Endothelial cell of umbilical vein (primary cell): ENCODE data around the gene TCF7L2. TPM values are rescaled to one million over a fixed set of nuclear protein-coding genes. Genes with fewer than 3 reads are reported as not detected.

Experiments
- BruUV-seq: library from RNA; stranded (reverse); fragments of 400-500 nt; replicated peaks from 2 replicates; lab custom pipeline; 2021; lab: Mats Ljungman, UMichigan
- CTCF ChIA-PET: fragments of 300-600, 350-600 bp; sonication (Branson Sonifier 250); formaldehyde crosslinking; loops from one replicate; lab custom pipeline; 2021; ENCODE audit warnings: antibody characterized with exemption, inconsistent platforms; lab: Charles Lee
- POLR2A ChIA-PET: fragments of 300-600, 350-600 bp; sonication (Branson Sonifier 250); formaldehyde crosslinking; loops from one replicate; lab custom pipeline; 2021; ENCODE audit warnings: antibody characterized with exemption, inconsistent platforms; lab: Charles Lee
- DNase-seq: peaks from one replicate; pipeline ENCODE4 v3.0.0-alpha.2; 2011; ENCODE audit warnings: low read depth, low spot score
- FAIRE-seq: peaks from 2 replicates; lab custom pipeline; 2011; peaks lifted over from hg19 to GRCh38; lab: Jason Lieb, UNC
- H2AFZ ChIP-seq: 2 replicates; pipeline ENCODE4 v1.6.0; 2012; ENCODE audit warnings: low read depth, low read length, control low read depth, inconsistent platforms
- H3K27ac ChIP-seq: 2 replicates; pipeline ENCODE4 v1.5.1; 2011; ENCODE audit warnings: low read depth, mild to moderate bottlenecking, control low read depth, low read length, moderate library complexity; ENCODE audit not compliant: insufficient read depth
- H3K27me3 ChIP-seq, 2 experiments: 2 replicates each; pipeline versions ENCODE4 v1.6.0 to v1.6.1; 2011; ENCODE audit warnings: low read length in 2 of 2, mixed read lengths in 1 of 2; ENCODE audit not compliant: control insufficient read depth in 2 of 2, insufficient read depth in 2 of 2
- H3K36me3 ChIP-seq, 2 experiments: 2 replicates in 1 of 2; 3 replicates in 1 of 2; pipeline ENCODE4 v1.5.1; 2011; ENCODE audit warnings: low read length in 2 of 2, mild to moderate bottlenecking in 1 of 2, moderate library complexity in 1 of 2; ENCODE audit not compliant: control insufficient read depth in 2 of 2, insufficient read depth in 2 of 2; ENCODE audit errors: extremely low read depth in 1 of 2
- H3K4me1 ChIP-seq: 3 replicates; pipeline ENCODE4 v1.5.1; 2011; ENCODE audit warnings: mild to moderate bottlenecking, low read length; ENCODE audit not compliant: control insufficient read depth, insufficient read depth; ENCODE audit errors: extremely low read depth
- H3K4me2 ChIP-seq: 2 replicates; pipeline ENCODE4 v1.6.1; 2011; ENCODE audit warnings: low read length, control low read depth, mixed read lengths; ENCODE audit not compliant: insufficient read depth
- H3K4me3 ChIP-seq, 3 experiments: fragments of 200-600 bp in 1 of 3; sonication (generic), shearing (Covaris generic) in 1 of 3; replicated peaks in 1 of 3; 2 replicates each; pipeline ENCODE4 v1.5.1; 2011 to 2016; ENCODE audit warnings: control low read depth in 3 of 3, low read length in 3 of 3, mild to moderate bottlenecking in 2 of 3, inconsistent platforms in 1 of 3, low read depth in 1 of 3, moderate library complexity in 1 of 3; ENCODE audit not compliant: insufficient read depth in 1 of 3
- H3K79me2 ChIP-seq: 2 replicates; pipeline ENCODE4 v1.6.0; 2012; ENCODE audit warnings: low read length, inconsistent platforms; ENCODE audit not compliant: control insufficient read depth, insufficient read depth
- H3K9ac ChIP-seq: replicated peaks from 2 replicates; pipeline ENCODE3; 2011; ENCODE audit warnings: low read length, control low read depth; ENCODE audit not compliant: insufficient read depth; ENCODE audit errors: extremely low read depth
- H3K9me1 ChIP-seq: replicated peaks from 3 replicates; pipeline ENCODE4 v1.6.0; 2011; ENCODE audit warnings: mild to moderate bottlenecking, low read length; ENCODE audit not compliant: control insufficient read depth, insufficient read depth; ENCODE audit errors: extremely low read depth
- H3K9me3 ChIP-seq: replicated peaks from 2 replicates; pipeline ENCODE4 v1.5.1; 2012; ENCODE audit warnings: low read length, inconsistent platforms; ENCODE audit not compliant: control insufficient read depth, insufficient read depth
- H4K20me1 ChIP-seq: replicated peaks from 2 replicates; pipeline ENCODE3; 2011; ENCODE audit warnings: mild to moderate bottlenecking, low read length; ENCODE audit not compliant: control insufficient read depth, insufficient read depth; ENCODE audit errors: extremely low read depth
- EZH2 ChIP-seq: IDR thresholded peaks from 2 replicates; pipeline ENCODE4 v1.6.1; 2012; ENCODE audit warnings: borderline replicate concordance, low read depth, mild to moderate bottlenecking, moderate library complexity, low read length, inconsistent platforms; ENCODE audit not compliant: severe bottlenecking
- FOS ChIP-seq: IDR thresholded peaks from 2 replicates; pipeline ENCODE4 v1.6.1; 2011; ENCODE audit warnings: mild to moderate bottlenecking, low read length, moderate library complexity, borderline replicate concordance; ENCODE audit not compliant: insufficient read depth
- GATA2 ChIP-seq: IDR thresholded peaks from 2 replicates; pipeline ENCODE4 v1.7.0; 2011; ENCODE audit warnings: low read depth, mild to moderate bottlenecking, moderate library complexity, mixed read lengths, low read length; ENCODE audit not compliant: insufficient read length, insufficient read depth
- JUN ChIP-seq: IDR thresholded peaks from 2 replicates; pipeline ENCODE4 v1.6.1; 2011; ENCODE audit warnings: borderline replicate concordance, low read depth; ENCODE audit not compliant: insufficient read length, insufficient read depth
- MYC ChIP-seq: IDR thresholded peaks from one replicate; pipeline ENCODE4 v1.6.1; 2011; ENCODE audit warnings: mild to moderate bottlenecking, low read depth, low read length
- POLR2A ChIP-seq: IDR thresholded peaks from 2 replicates; pipeline ENCODE4 v1.6.1; 2012; ENCODE audit warnings: low read depth, mild to moderate bottlenecking, control low read depth, low read length
- POLR2AphosphoS5 ChIP-seq: IDR thresholded peaks from 2 replicates; pipeline ENCODE4 v1.6.1; 2012; ENCODE audit warnings: low read depth, mild to moderate bottlenecking, control low read depth, low read length, moderate library complexity; ENCODE audit not compliant: insufficient read depth
- dilution Hi-C: fragments of 300-500 bp; cut with MboI; formaldehyde crosslinking; loops from one replicate; pipeline ENCODE4 v1.15.0; 2019; ENCODE audit warnings: low sequenced_read_pairs; ENCODE audit not compliant: extremely low pct_ligation_motif_present
- intact Hi-C: fragments of 100-400 bp; cut with micrococcal nuclease; formaldehyde crosslinking; loops from one replicate; pipeline ENCODE4 v1.10.0; 2022
- polyA plus RNA-seq, 4 experiments: library from polyadenylated mRNA; depleted of rRNA in 3 of 4; stranded (reverse) in 3 of 4; unstranded in 1 of 4; fragments of >200 nt; gene quantifications; 2 replicates each; pipeline versions ENCODE4 v1.2.1 to v1.2.3, GENCODE V29; 2011 to 2012; ENCODE audit warnings: missing spikeins in 1 of 4
- total RNA-seq: library from RNA; stranded (reverse); gene quantifications from 2 replicates; pipeline ENCODE4 v1.2.3, GENCODE V29; 2021
- TF ChIP-seq, protein P1 (sequence below): IDR thresholded peaks from 2 replicates; pipeline ENCODE4 v1.6.1; 2011; ENCODE audit not compliant: insufficient read depth, insufficient read length
- TF ChIP-seq, protein P2 (sequence below), 2 donors: IDR thresholded peaks; 1 replicate in 1 of 2; 2 replicates in 1 of 2; pipeline ENCODE4 v1.5.1; 2011; ENCODE audit warnings: low read length in 2 of 2, mild to moderate bottlenecking in 2 of 2, moderate library complexity in 2 of 2, control low read depth in 1 of 2, inconsistent platforms in 1 of 2, low read depth in 1 of 2; ENCODE audit not compliant: insufficient read depth in 1 of 2; ENCODE audit errors: extremely low read depth in 1 of 2

The TCF7L2 gene
- total and polyA plus RNA-seq, 2 donors (not counting 3 experiments of a cell fraction or from before 2014, with no cell fraction given), result 9.9 to 21.8 TPM

DNA sequence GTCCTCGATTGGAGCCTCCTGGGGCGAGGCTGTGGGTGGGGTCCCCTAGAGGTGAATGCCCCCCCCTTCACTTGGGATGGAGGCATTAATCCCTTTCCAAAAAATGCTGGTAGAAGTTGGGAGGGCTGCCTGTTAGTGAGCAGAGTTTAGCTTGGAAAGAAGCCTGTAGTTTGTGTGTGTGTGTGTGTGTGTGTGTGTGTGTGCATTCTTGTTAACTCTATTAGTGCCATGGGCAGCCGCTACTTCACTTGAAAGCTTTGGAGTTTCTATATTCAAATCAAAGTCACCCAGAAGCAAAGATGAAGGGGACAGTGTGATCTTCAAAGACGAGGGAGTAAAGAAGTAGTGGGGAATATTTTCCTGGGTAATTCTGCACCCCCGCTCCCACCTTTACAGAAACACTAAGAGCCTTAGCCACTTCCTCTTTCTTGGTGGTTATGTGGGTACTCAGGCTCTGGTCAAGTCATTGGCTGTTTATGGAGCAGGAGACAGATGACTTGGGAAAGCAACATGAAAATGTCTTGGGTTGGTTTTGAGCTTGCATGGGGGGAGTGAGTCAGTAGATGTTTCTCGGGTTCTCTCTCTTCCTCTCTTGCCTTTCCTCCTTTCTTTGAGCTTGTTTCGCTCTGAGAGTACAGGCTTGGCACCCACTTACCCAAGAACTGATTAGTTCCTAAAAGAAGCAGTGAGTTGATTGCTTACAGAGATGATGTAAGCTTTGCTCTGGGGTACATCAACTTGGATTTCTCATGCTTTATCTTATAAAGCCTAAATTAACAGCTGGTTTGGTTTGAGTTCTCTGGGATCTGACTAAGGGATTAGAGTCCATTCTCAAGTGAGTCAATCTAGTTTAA is 35.9 kb downstream of the TCF7L2 start:
- Histone ChIP-seq H3K9ac (no peak overlapping the region), H3K4me2 (no peak overlapping the region), H3K79me2 (peaks cover 10% of the 10 kb centered on the region), H3K4me1 (no peaks in the 10 kb centered on the region), H3K27ac (no peak overlapping the region), H3K36me3 (no peaks in the 10 kb centered on the region), H4K20me1 (peaks cover 2% of the 10 kb centered on the region), H3K27me3 (no peaks in the 10 kb centered on the region), H3K9me1 (no peaks in the 10 kb centered on the region), H3K9me3 (no peaks in the 10 kb centered on the region), H2AFZ (no peak overlapping the region), H3K4me3 (no peak overlapping the region)
- DNase-seq, result no peak
- TF ChIP-seq MYC (no peak), JUN (no peak), GATA2 (no peak), POLR2AphosphoS5 (no peak), EZH2 (no peak), POLR2A (no peak), FOS (no peak)
- TF ChIP-seq, protein P1, sequence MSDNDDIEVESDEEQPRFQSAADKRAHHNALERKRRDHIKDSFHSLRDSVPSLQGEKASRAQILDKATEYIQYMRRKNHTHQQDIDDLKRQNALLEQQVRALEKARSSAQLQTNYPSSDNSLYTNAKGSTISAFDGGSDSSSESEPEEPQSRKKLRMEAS, result no peak
- TF ChIP-seq, protein P2, sequence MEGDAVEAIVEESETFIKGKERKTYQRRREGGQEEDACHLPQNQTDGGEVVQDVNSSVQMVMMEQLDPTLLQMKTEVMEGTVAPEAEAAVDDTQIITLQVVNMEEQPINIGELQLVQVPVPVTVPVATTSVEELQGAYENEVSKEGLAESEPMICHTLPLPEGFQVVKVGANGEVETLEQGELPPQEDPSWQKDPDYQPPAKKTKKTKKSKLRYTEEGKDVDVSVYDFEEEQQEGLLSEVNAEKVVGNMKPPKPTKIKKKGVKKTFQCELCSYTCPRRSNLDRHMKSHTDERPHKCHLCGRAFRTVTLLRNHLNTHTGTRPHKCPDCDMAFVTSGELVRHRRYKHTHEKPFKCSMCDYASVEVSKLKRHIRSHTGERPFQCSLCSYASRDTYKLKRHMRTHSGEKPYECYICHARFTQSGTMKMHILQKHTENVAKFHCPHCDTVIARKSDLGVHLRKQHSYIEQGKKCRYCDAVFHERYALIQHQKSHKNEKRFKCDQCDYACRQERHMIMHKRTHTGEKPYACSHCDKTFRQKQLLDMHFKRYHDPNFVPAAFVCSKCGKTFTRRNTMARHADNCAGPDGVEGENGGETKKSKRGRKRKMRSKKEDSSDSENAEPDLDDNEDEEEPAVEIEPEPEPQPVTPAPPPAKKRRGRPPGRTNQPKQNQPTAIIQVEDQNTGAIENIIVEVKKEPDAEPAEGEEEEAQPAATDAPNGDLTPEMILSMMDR (IDR thresholded peaks at IDR 0.05; ENCODE audit: extremely low read depth in 1 of 2, insufficient read depth in 1 of 2, low read depth in 1 of 2, low read length in 2 of 2), result no peak
- CTCF ChIA-PET, result interaction anchor here (1.0 to 2.8 kb wide), 2 partner anchors 13 to 57 kb away, joined by 3 to 6 read pairs; no protein-coding TSS in a partner anchor
- no TSS peak for BruUV-seq
- FAIRE-seq, result no peak
- dilution Hi-C loops (no loop called here), intact Hi-C loops (no loop called here)
- POLR2A ChIA-PET, result no interaction called here
